Skeletal muscle satellite cell (primary cell): ENCODE results near the gene SBK3.

Experiments
- H3K27me3 ChIP-seq: 2 replicates; pipeline ENCODE4 v1.7.0; 2013; ENCODE audit warnings: low read length; ENCODE audit not compliant: control insufficient read depth, insufficient read depth
- H3K36me3 ChIP-seq: 2 replicates; pipeline ENCODE4 v1.7.0; 2013; ENCODE audit warnings: mild to moderate bottlenecking, control low read depth, low read length; ENCODE audit not compliant: insufficient read depth
- H3K4me1 ChIP-seq: 2 replicates; pipeline ENCODE4 v1.7.0; 2013; ENCODE audit warnings: low read length; ENCODE audit not compliant: control insufficient read depth, insufficient read depth
- H3K4me2 ChIP-seq: 2 replicates; pipeline ENCODE4 v1.7.0; 2013; ENCODE audit warnings: mild to moderate bottlenecking, low read length
- H3K4me3 ChIP-seq: 2 replicates; pipeline ENCODE4 v1.7.0; 2013; ENCODE audit warnings: low read length
- H3K9ac ChIP-seq: 2 replicates; pipeline ENCODE4 v1.7.0; 2013; ENCODE audit warnings: mild to moderate bottlenecking, low read depth, low read length, moderate library complexity
- H3K9me3 ChIP-seq: replicated peaks from 2 replicates; pipeline ENCODE4 v1.7.0; 2013; ENCODE audit warnings: mild to moderate bottlenecking, control low read depth, low read length

Gene SBK3

GRCh38 chr19:55546822-55547614, 1.7 kb upstream of the SBK3 start:
- H3K4me1 ChIP-seq = peaks cover 55% of the 10 kb centered on the region
- H3K9ac ChIP-seq = no peak overlapping the region
- H3K9me3 ChIP-seq = no peaks in the 10 kb centered on the region
- H3K27me3 ChIP-seq = no peaks in the 10 kb centered on the region
- no peak overlapping the region for H3K4me3 ChIP-seq
- H3K4me2 ChIP-seq = peak overlapping the region; percentile 9
- no peaks in the 10 kb centered on the region for H3K36me3 ChIP-seq

DNA sequence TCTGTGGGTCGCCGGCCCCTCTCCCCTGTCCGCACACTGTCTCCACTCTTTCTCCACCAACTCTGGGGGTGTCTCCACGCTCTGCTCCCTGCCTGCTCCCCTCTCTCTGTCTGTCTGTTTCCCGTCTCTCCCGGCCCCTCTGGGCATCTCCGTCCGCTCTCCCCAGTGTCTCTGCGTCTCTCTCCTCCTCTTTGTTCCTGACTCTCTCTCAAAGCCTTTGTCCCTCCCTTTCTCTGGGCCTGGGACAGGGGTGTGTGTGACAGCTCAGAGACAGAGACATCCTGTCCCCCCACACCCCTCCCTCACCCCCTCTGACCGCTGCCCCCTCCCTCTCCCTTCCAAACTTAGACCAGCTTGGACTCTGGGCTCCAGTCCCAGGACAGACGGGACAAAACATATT, 668 bp upstream of the SBK3 start:
- peaks cover 50% of the 10 kb centered on the region for H3K4me1 ChIP-seq
- H3K36me3 ChIP-seq = no peaks in the 10 kb centered on the region
- H3K27me3 ChIP-seq = no peaks in the 10 kb centered on the region
- H3K9me3 ChIP-seq = no peaks in the 10 kb centered on the region
- H3K4me2 ChIP-seq = no peak overlapping the region
- peak overlapping the region; percentile 4 for H3K9ac ChIP-seq
- H3K4me3 ChIP-seq = no peak overlapping the region

GRCh38 chr19:55544776-55545439, 435 bp downstream of the SBK3 start:
- H3K36me3 ChIP-seq = no peaks in the 10 kb centered on the region
- peaks cover 45% of the 10 kb centered on the region for H3K4me1 ChIP-seq
- H3K9me3 ChIP-seq = no peaks in the 10 kb centered on the region
- H3K4me2 ChIP-seq = no peak overlapping the region
- no peaks in the 10 kb centered on the region for H3K27me3 ChIP-seq
- H3K9ac ChIP-seq = no peak overlapping the region
- H3K4me3 ChIP-seq = no peak overlapping the region

DNA sequence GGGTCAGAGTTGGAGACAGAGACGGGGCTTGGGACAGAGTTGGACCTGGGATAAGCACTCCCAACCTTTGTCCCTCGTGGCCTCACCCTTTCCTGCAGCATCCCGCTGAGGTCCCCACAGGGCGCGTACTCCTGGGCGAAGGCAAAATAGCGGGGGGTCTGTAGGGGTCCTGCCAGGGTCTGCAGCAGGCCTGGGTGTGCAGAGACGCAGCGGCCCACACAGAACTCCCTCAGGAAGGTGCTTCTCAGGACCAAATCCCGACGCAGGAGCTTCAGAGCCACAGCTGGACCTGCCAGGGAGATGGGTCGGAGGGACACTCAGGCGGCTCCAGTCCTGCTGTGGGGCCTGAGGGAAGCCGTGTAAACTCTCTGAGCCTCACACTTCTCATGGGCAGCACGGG, 1.3 kb downstream of the SBK3 start:
- no peak overlapping the region for H3K9ac ChIP-seq

GRCh38 chr19:55543567-55543966, 1.8 kb downstream of the SBK3 start:
- Histone ChIP-seq H3K9ac (no peak overlapping the region), H3K36me3 (no peaks in the 10 kb centered on the region), H3K4me3 (no peak overlapping the region), H3K9me3 (no peaks in the 10 kb centered on the region), H3K4me1 (peaks cover 37% of the 10 kb centered on the region), H3K4me2 (no peak overlapping the region), H3K27me3 (no peaks in the 10 kb centered on the region)

More for the DNA sequence above, 1.3 kb downstream of the SBK3 start:
- Histone ChIP-seq H3K4me3 (no peak overlapping the region), H3K9me3 (no peaks in the 10 kb centered on the region), H3K4me2 (no peak overlapping the region), H3K36me3 (no peaks in the 10 kb centered on the region), H3K27me3 (no peaks in the 10 kb centered on the region), H3K4me1 (peaks cover 39% of the 10 kb centered on the region)

- H3K4me2 ChIP-seq = no peak overlapping the region
- H3K9ac ChIP-seq = no peak overlapping the region
These were observed 3.0 kb downstream of the SBK3 start for GRCh38 chr19:55542292-55542855.

GRCh38 chr19:55541091-55541490, 4.3 kb downstream of the SBK3 start:
- no peaks in the 10 kb centered on the region for H3K36me3 ChIP-seq
- no peak overlapping the region for H3K4me2 ChIP-seq
- no peaks in the 10 kb centered on the region for H3K27me3 ChIP-seq
- no peaks in the 10 kb centered on the region for H3K9me3 ChIP-seq
- no peak overlapping the region for H3K4me3 ChIP-seq
- H3K9ac ChIP-seq = no peak overlapping the region
- H3K4me1 ChIP-seq = peaks cover 14% of the 10 kb centered on the region

More at GRCh38 chr19:55542292-55542855, 3.0 kb downstream of the SBK3 start:
- Histone ChIP-seq H3K4me3 (no peak overlapping the region), H3K9me3 (no peaks in the 10 kb centered on the region), H3K36me3 (no peaks in the 10 kb centered on the region), H3K27me3 (no peaks in the 10 kb centered on the region), H3K4me1 (peaks cover 26% of the 10 kb centered on the region)

DNA sequence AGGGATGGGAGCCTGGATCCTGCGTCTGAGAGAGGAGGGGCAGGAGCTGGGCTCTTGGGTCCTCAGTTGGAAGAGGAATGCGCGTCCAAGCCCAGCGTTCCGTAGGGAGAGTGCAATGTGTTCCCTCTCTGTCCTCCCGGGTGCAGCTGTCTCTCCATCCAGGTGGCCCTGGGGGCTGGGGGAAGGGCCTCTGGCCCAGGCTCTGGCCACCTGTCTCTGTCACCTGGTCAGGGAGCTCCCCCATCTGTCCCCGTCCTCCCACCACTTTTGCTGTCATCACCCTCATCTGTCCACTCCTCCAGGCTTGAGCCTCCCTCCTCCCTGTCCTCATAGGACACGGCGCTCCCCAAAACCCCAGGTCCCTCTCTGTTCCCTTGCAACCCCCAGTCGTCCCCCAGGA, 4.7 kb downstream of the SBK3 start:
- Histone ChIP-seq H3K36me3 (no peaks in the 10 kb centered on the region), H3K9me3 (no peaks in the 10 kb centered on the region), H3K4me3 (no peak overlapping the region), H3K27me3 (no peaks in the 10 kb centered on the region), H3K4me2 (no peak overlapping the region), H3K4me1 (peaks cover 10% of the 10 kb centered on the region), H3K9ac (no peak overlapping the region)

DNA sequence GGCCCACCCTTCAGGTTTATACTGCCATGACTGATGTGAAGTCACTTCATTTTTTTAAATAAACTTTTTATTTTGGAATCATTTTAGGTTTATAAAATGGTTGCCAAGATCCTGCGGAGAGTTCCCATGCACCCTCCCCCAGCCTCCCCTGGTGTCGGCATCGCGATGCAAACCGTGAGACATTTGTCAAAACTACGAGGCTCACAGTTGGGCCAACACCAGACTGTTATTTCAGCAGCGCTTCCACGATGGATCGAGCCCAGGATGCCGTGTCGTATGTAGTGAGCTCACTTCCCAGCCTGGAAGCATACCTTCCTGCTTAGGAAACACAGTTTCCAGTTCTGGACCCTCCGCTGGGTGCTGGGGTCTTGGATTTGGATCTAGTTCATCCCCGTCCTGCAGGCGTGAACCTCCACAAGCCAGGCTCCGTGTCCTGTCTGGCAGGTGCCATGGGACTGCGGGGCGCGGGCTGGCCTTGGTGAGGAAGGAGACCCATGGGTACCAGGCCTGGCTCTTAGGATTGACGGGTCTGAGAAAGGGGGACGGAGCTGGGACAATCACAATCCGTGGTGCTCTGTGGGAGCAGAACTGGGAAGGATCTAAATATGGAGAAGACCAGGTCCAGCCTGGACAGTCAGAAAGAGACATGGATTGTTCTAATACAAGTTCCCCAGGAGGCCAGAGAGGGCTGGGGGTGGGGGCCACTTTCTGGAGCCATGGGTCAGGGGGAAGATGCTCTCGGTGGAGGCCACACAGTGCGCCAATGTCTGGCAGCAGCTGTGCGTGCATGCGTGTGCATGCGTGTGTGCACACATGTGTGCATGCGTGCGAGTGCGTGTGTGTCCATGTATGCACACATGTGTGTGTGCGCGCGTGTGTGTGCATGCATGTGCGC, 6.0 kb downstream of the SBK3 start:
- Histone ChIP-seq H3K9me3 (no peaks in the 10 kb centered on the region), H3K27me3 (no peaks in the 10 kb centered on the region), H3K4me1 (no peaks in the 10 kb centered on the region), H3K4me2 (no peak overlapping the region), H3K9ac (no peak overlapping the region), H3K36me3 (no peaks in the 10 kb centered on the region), H3K4me3 (no peak overlapping the region)

- Histone ChIP-seq H3K4me1 (no peaks in the 10 kb centered on the region), H3K4me3 (no peak overlapping the region), H3K9me3 (no peaks in the 10 kb centered on the region), H3K9ac (no peak overlapping the region), H3K36me3 (no peaks in the 10 kb centered on the region), H3K4me2 (no peak overlapping the region), H3K27me3 (no peaks in the 10 kb centered on the region)
These were observed 7.2 kb downstream of the SBK3 start for GRCh38 chr19:55538132-55538531.

- Histone ChIP-seq H3K9me3 (no peaks in the 10 kb centered on the region), H3K36me3 (no peaks in the 10 kb centered on the region), H3K27me3 (no peaks in the 10 kb centered on the region), H3K4me1 (no peaks in the 10 kb centered on the region), H3K4me2 (no peak overlapping the region), H3K4me3 (no peak overlapping the region), H3K9ac (no peak overlapping the region)
These were observed 7.6 kb downstream of the SBK3 start for GRCh38 chr19:55537741-55538111.
